Activated T-cell treated with anti-CD3 and anti-CD28 coated beads, Interleukin-2, amount 50 U/mL, for 4 hours (primary cell): Measurements from ENCODE around the gene GPR17. TPM values are rescaled to one million over a fixed set of nuclear protein-coding genes. Genes with fewer than 3 reads are reported as not detected.

ENCODE experiments used
- ATAC-seq, 2 donors: fragments of 200-7000 bp; cut with Tn5 transposase; one replicate each; pipeline ENCODE4 v1.10.0; 2021
- DNase-seq: peaks from one replicate; pipeline ENCODE4 v3.0.0-alpha.2; 2020
- H3K27me3 Mint-ChIP-seq: one replicate; pipeline ENCODE4 v1.8.0; 2021; ENCODE audit warnings: low read depth, mixed read lengths
- H3K36me3 Mint-ChIP-seq: one replicate; pipeline ENCODE4 v1.8.0; 2022; ENCODE audit warnings: mixed read lengths; ENCODE audit not compliant: insufficient read depth
- H3K4me1 Mint-ChIP-seq: one replicate; pipeline ENCODE4 v1.8.0; 2021; ENCODE audit warnings: low read depth, mixed read lengths
- H3K4me3 Mint-ChIP-seq: one replicate; pipeline ENCODE4 v1.8.0; 2021; ENCODE audit warnings: mild to moderate bottlenecking, moderate library complexity, mixed read lengths
- H3K9me3 Mint-ChIP-seq: one replicate; pipeline ENCODE4 v1.8.0; 2021; ENCODE audit warnings: mixed read lengths
- total RNA-seq, 3 donors: library from RNA; stranded (reverse); gene quantifications; one replicate each; pipeline ENCODE4 v1.2.1, GENCODE V29; 2021

The GPR17 gene
- total RNA-seq, 3 donors from 2014 or later = not detected

- peaks cover 8% of the 10 kb centered on the region for H3K4me1 Mint-ChIP-seq
- no peak overlapping the region for H3K4me3 Mint-ChIP-seq
- no peaks in the 10 kb centered on the region for H3K36me3 Mint-ChIP-seq
- ATAC-seq (no peak), DNase-seq (no peak)
- peaks cover 65% of the 10 kb centered on the region for H3K27me3 Mint-ChIP-seq
- H3K9me3 Mint-ChIP-seq = no peaks in the 10 kb centered on the region
Measured at GRCh38 chr2:127670957-127671290, 25.0 kb downstream of the GPR17 start.

- no peak for DNase-seq
- ATAC-seq = no peak
- peaks cover 64% of the 10 kb centered on the region for H3K27me3 Mint-ChIP-seq
- no peak overlapping the region for H3K4me3 Mint-ChIP-seq
- H3K36me3 Mint-ChIP-seq = no peaks in the 10 kb centered on the region
- no peaks in the 10 kb centered on the region for H3K9me3 Mint-ChIP-seq
- H3K4me1 Mint-ChIP-seq = peaks cover 11% of the 10 kb centered on the region
Measured at GRCh38 chr2:127671557-127672302, 25.8 kb downstream of the GPR17 start.

- DNase-seq (no peak), ATAC-seq (no peak)
- peaks cover 11% of the 10 kb centered on the region for H3K4me1 Mint-ChIP-seq
- no peaks in the 10 kb centered on the region for H3K9me3 Mint-ChIP-seq
- H3K4me3 Mint-ChIP-seq = no peak overlapping the region
- no peaks in the 10 kb centered on the region for H3K36me3 Mint-ChIP-seq
- peaks cover 68% of the 10 kb centered on the region for H3K27me3 Mint-ChIP-seq
Measured at GRCh38 chr2:127672341-127673224, 26.6 kb downstream of the GPR17 start.

GRCh38 chr2:127673291-127674069 is 27.5 kb downstream of the GPR17 start:
- Mint-ChIP-seq H3K9me3 (no peaks in the 10 kb centered on the region), H3K27me3 (peaks cover 75% of the 10 kb centered on the region), H3K36me3 (no peaks in the 10 kb centered on the region), H3K4me3 (peak overlapping the region; percentile 35), H3K4me1 (peaks cover 11% of the 10 kb centered on the region)
- ATAC-seq = no peak
- DNase-seq = no peak

GRCh38 chr2:127674241-127675209 is 28.6 kb downstream of the GPR17 start:
- H3K4me1 Mint-ChIP-seq = peaks cover 11% of the 10 kb centered on the region
- no peaks in the 10 kb centered on the region for H3K36me3 Mint-ChIP-seq
- H3K4me3 Mint-ChIP-seq = peak overlapping the region; percentile 78
- DNase-seq = no peak
- peak; percentile 55 to 62 for ATAC-seq
- no peaks in the 10 kb centered on the region for H3K9me3 Mint-ChIP-seq
- H3K27me3 Mint-ChIP-seq = peaks cover 74% of the 10 kb centered on the region

GRCh38 chr2:127675331-127676261 is 29.6 kb downstream of the GPR17 start, which contains the start of gene LIMS2:
Gene LIMS2 (minus strand): TSS chr2:127675530. CDS start chr2:127675024, 506 bp downstream.
- Mint-ChIP-seq H3K9me3 (no peaks in the 10 kb centered on the region), H3K4me1 (peaks cover 11% of the 10 kb centered on the region), H3K4me3 (peak within 1 kb of the TSS; percentile 78), H3K27me3 (peaks cover 64% of the 10 kb centered on the region), H3K36me3 (no peaks in the 10 kb centered on the region)
- ATAC-seq = peak in 1 of 2 donors; percentile 16
- no peak for DNase-seq

GRCh38 chr2:127676906-127677305 is 31.0 kb downstream of the GPR17 start:
- DNase-seq (no peak), ATAC-seq (no peak)
- no peaks in the 10 kb centered on the region for H3K36me3 Mint-ChIP-seq
- H3K27me3 Mint-ChIP-seq = peaks cover 56% of the 10 kb centered on the region
- no peaks in the 10 kb centered on the region for H3K9me3 Mint-ChIP-seq
- H3K4me3 Mint-ChIP-seq = no peak overlapping the region
- peaks cover 12% of the 10 kb centered on the region for H3K4me1 Mint-ChIP-seq

GRCh38 chr2:127678531-127678930 is 32.6 kb downstream of the GPR17 start:
- no peak for ATAC-seq
- no peak overlapping the region for H3K4me3 Mint-ChIP-seq
- no peak for DNase-seq
- no peaks in the 10 kb centered on the region for H3K9me3 Mint-ChIP-seq
- H3K4me1 Mint-ChIP-seq = peaks cover 12% of the 10 kb centered on the region
- peaks cover 41% of the 10 kb centered on the region for H3K27me3 Mint-ChIP-seq
- H3K36me3 Mint-ChIP-seq = no peaks in the 10 kb centered on the region

- Mint-ChIP-seq H3K27me3 (peaks cover 37% of the 10 kb centered on the region), H3K4me1 (peaks cover 12% of the 10 kb centered on the region), H3K9me3 (no peaks in the 10 kb centered on the region), H3K36me3 (no peaks in the 10 kb centered on the region), H3K4me3 (no peak overlapping the region)
- ATAC-seq = no peak
- DNase-seq = no peak
Measured at GRCh38 chr2:127678991-127679390, 33.0 kb downstream of the GPR17 start.

- no peaks in the 10 kb centered on the region for H3K9me3 Mint-ChIP-seq
Measured at GRCh38 chr2:127679680-127680361, 33.9 kb downstream of the GPR17 start.

GRCh38 chr2:127680706-127681287 is 34.8 kb downstream of the GPR17 start:
- H3K4me1 Mint-ChIP-seq = peaks cover 5% of the 10 kb centered on the region

More at GRCh38 chr2:127679680-127680361, 33.9 kb downstream of the GPR17 start:
- ATAC-seq = no peak
- Mint-ChIP-seq H3K27me3 (peaks cover 31% of the 10 kb centered on the region), H3K36me3 (no peaks in the 10 kb centered on the region), H3K4me3 (no peak overlapping the region), H3K4me1 (peaks cover 8% of the 10 kb centered on the region)
- DNase-seq = no peak

GRCh38 chr2:127681288-127681804 is 35.4 kb downstream of the GPR17 start:
- H3K36me3 Mint-ChIP-seq = no peaks in the 10 kb centered on the region
- no peaks in the 10 kb centered on the region for H3K9me3 Mint-ChIP-seq
- H3K4me3 Mint-ChIP-seq = no peak overlapping the region
- no peak for ATAC-seq
- peaks cover 2% of the 10 kb centered on the region for H3K4me1 Mint-ChIP-seq
- DNase-seq = no peak
- peaks cover 23% of the 10 kb centered on the region for H3K27me3 Mint-ChIP-seq

More at GRCh38 chr2:127680706-127681287, 34.8 kb downstream of the GPR17 start:
- DNase-seq (no peak), ATAC-seq (no peak)
- H3K36me3 Mint-ChIP-seq = no peaks in the 10 kb centered on the region
- no peak overlapping the region for H3K4me3 Mint-ChIP-seq
- peaks cover 28% of the 10 kb centered on the region for H3K27me3 Mint-ChIP-seq
- H3K9me3 Mint-ChIP-seq = no peaks in the 10 kb centered on the region
